Liver (tissue), 3 donors: Measurements from ENCODE around the gene CD46.

Experiments used
- CTCF ChIP-seq: fragments of 150-350 bp; IDR thresholded peaks from 2 replicates; pipeline ENCODE4 v1.5.1; 2017; ENCODE audit warnings: improper control_type of control experiment, low read depth, low read length; ENCODE audit not compliant: missing input control
- EGR1 ChIP-seq, 2 donors: IDR thresholded peaks; 2 replicates each; pipeline ENCODE4 v1.6.1; 2016 to 2018; ENCODE audit warnings: antibody characterized with exemption in 2 of 2, low read depth in 2 of 2
- HNF4G ChIP-seq: IDR thresholded peaks from 2 replicates; pipeline ENCODE4 v1.6.1; 2016; ENCODE audit warnings: antibody characterized with exemption
- MAX ChIP-seq: IDR thresholded peaks from 2 replicates; pipeline ENCODE4 v1.6.1; 2016; ENCODE audit warnings: antibody characterized with exemption
- donor health status: healthy.
- donor health status: healthy.

- TF ChIP-seq MAX (peak; percentile 41), HNF4G (peak; percentile 40), CTCF (no peak), EGR1 (IDR thresholded peaks at IDR 0.05; ENCODE audit: low read depth in 2 of 2) (no peak)
These were observed 75.0 kb downstream of the CD46 start for GRCh38 chr1:207826557-207827487.
